Endodermal cell (in vitro differentiated cells): ENCODE data around the gene KRT6C. TPM values are rescaled to one million over a fixed set of nuclear protein-coding genes. Genes with fewer than 3 reads are reported as not detected.
A peak's percentile ranks its signal among the peaks of the same experiment; 100 is the strongest.

Experiments
- DNase-seq: peaks from one replicate; pipeline ENCODE4 v3.0.0-alpha.2; 2017
- H3K27ac ChIP-seq: 2 replicates; pipeline ENCODE4 v1.5.1; 2013; ENCODE audit warnings: mild to moderate bottlenecking, low read depth, low read length, moderate library complexity
- H3K27me3 ChIP-seq: 2 replicates; pipeline ENCODE4 v1.6.1; 2013; ENCODE audit warnings: mild to moderate bottlenecking, low read length, moderate library complexity; ENCODE audit not compliant: insufficient read depth, control insufficient read depth, poor library complexity, severe bottlenecking
- H3K36me3 ChIP-seq: 2 replicates; pipeline ENCODE4 v1.7.0; 2013; ENCODE audit warnings: mild to moderate bottlenecking, low read length, moderate library complexity; ENCODE audit not compliant: control insufficient read depth, insufficient read depth
- H3K4me1 ChIP-seq: one replicate; pipeline ENCODE4 v1.7.0; 2013; ENCODE audit warnings: low read length; ENCODE audit not compliant: control insufficient read depth, insufficient read depth
- H3K4me3 ChIP-seq: 2 replicates; pipeline ENCODE4 v1.5.1; 2013; ENCODE audit warnings: mild to moderate bottlenecking, low read length, moderate library complexity
- H3K9ac ChIP-seq: 2 replicates; pipeline ENCODE4 v1.6.1; 2013; ENCODE audit warnings: mild to moderate bottlenecking, low read length, moderate library complexity; ENCODE audit not compliant: poor library complexity, severe bottlenecking; ENCODE audit errors: extremely low read depth
- H3K9me3 ChIP-seq: 2 replicates; pipeline ENCODE4 v1.6.1; 2013; ENCODE audit warnings: mild to moderate bottlenecking, low read length, moderate library complexity; ENCODE audit not compliant: control insufficient read depth
- H3K27ac Mint-ChIP-seq: 2 replicates; pipeline ENCODE4 v1.8.0; 2020; ENCODE audit warnings: mixed read lengths
- H3K27me3 Mint-ChIP-seq: 2 replicates; pipeline ENCODE4 v1.8.0; 2021; ENCODE audit warnings: mild to moderate bottlenecking, mixed read lengths; ENCODE audit not compliant: insufficient read depth
- H3K36me3 Mint-ChIP-seq: 2 replicates; pipeline ENCODE4 v1.8.0; 2020; ENCODE audit warnings: low read depth, mixed read lengths
- H3K4me1 Mint-ChIP-seq: 2 replicates; pipeline ENCODE4 v1.8.0; 2020; ENCODE audit warnings: mixed read lengths
- H3K4me3 Mint-ChIP-seq: 2 replicates; pipeline ENCODE4 v1.8.0; 2020; ENCODE audit warnings: mild to moderate bottlenecking, moderate library complexity, mixed read lengths
- H3K9me3 Mint-ChIP-seq: 2 replicates; pipeline ENCODE4 v1.8.0; 2020; ENCODE audit warnings: mild to moderate bottlenecking, mixed read lengths
- CTCF ChIP-seq: fragments of 200-600 bp; sonication (generic); conservative IDR thresholded peaks from 2 replicates; pipeline ENCODE4 v1.5.0; 2021; ENCODE audit warnings: antibody characterized with exemption, mild to moderate bottlenecking
- WGBS, 2 experiments: methylation state at CpG; one replicate each; pipeline versions ENCODE4 v1.1.5 to v1.1.7; 2013; ENCODE audit warnings: missing lambda C conversion rate in 2 of 2, mixed read lengths in 1 of 2; ENCODE audit not compliant: insufficient coverage in 1 of 2, insufficient read length in 1 of 2; 5-methylcytosine and 5-hydroxymethylcytosine counted together
- total RNA-seq, 2 donors: library from RNA; stranded (reverse); fragmentation: NEBNext Ultra II Directional in 1 of 2; extraction: Animal tissue kit (Norgen Biotek cat#: 25700) in 1 of 2; gene quantifications; 2 replicates in 1 of 2; 3 replicates in 1 of 2; pipeline ENCODE4 v1.2.1, GENCODE V29; 2021

KRT6C gene
- total RNA-seq, 2 donors from 2014 or later, result not detected

GRCh38 chr12:52499806-52500560 is 26.4 kb upstream of the KRT6C start:
- DNase-seq, result no peak
- Mint-ChIP-seq H3K27ac (no peak overlapping the region), H3K36me3 (no peaks in the 10 kb centered on the region), H3K4me3 (no peak overlapping the region), H3K9me3 (peaks cover 2% of the 10 kb centered on the region), H3K27me3 (no peaks in the 10 kb centered on the region), H3K4me1 (peaks cover 22% of the 10 kb centered on the region)
- no peaks in the 10 kb centered on the region for H3K36me3 ChIP-seq
- H3K9ac ChIP-seq, result no peak overlapping the region
- peak overlapping the region; percentile 37 for H3K4me3 ChIP-seq
- H3K27me3 ChIP-seq, result no peaks in the 10 kb centered on the region
- H3K4me1 ChIP-seq, result peaks cover 12% of the 10 kb centered on the region
- peaks cover 16% of the 10 kb centered on the region for H3K9me3 ChIP-seq
- no peak for TF ChIP-seq CTCF
- WGBS, 2 experiments, result 92 to 94% methylated on average over 4 to 5 of the region's 5 CpGs
- no peak overlapping the region for H3K27ac ChIP-seq

- H3K9me3 ChIP-seq, result peaks cover 16% of the 10 kb centered on the region
- H3K27ac Mint-ChIP-seq, result no peak overlapping the region
- no peaks in the 10 kb centered on the region for H3K36me3 ChIP-seq
- peaks cover 2% of the 10 kb centered on the region for H3K9me3 Mint-ChIP-seq
- no peak overlapping the region for H3K4me3 Mint-ChIP-seq
- H3K27me3 Mint-ChIP-seq, result no peaks in the 10 kb centered on the region
- H3K4me1 Mint-ChIP-seq, result peaks cover 33% of the 10 kb centered on the region
- TF ChIP-seq CTCF, result no peak
- no peak overlapping the region for H3K9ac ChIP-seq
- WGBS, 2 experiments, result 67 to 86% methylated on average over 1 of the region's 1 CpG
- H3K36me3 Mint-ChIP-seq, result no peaks in the 10 kb centered on the region
- peaks cover 19% of the 10 kb centered on the region for H3K4me1 ChIP-seq
- DNase-seq, result no peak
- H3K4me3 ChIP-seq, result no peak overlapping the region
- H3K27ac ChIP-seq, result no peak overlapping the region
- H3K27me3 ChIP-seq, result no peaks in the 10 kb centered on the region
Measured at GRCh38 chr12:52498946-52499345, 25.3 kb upstream of the KRT6C start.

GRCh38 chr12:52497975-52498374 is 24.4 kb upstream of the KRT6C start:
- Histone ChIP-seq H3K9me3 (peaks cover 16% of the 10 kb centered on the region), H3K27me3 (no peaks in the 10 kb centered on the region), H3K9ac (no peak overlapping the region), H3K36me3 (no peaks in the 10 kb centered on the region), H3K4me3 (no peak overlapping the region), H3K27ac (no peak overlapping the region), H3K4me1 (peaks cover 19% of the 10 kb centered on the region)
- peaks cover 2% of the 10 kb centered on the region for H3K27me3 Mint-ChIP-seq
- peaks cover 2% of the 10 kb centered on the region for H3K9me3 Mint-ChIP-seq
- peaks cover 35% of the 10 kb centered on the region for H3K4me1 Mint-ChIP-seq
- no peak for DNase-seq
- H3K36me3 Mint-ChIP-seq, result no peaks in the 10 kb centered on the region
- no peak overlapping the region for H3K4me3 Mint-ChIP-seq
- no peak for TF ChIP-seq CTCF
- WGBS, 2 experiments, result 93 to 94% methylated on average over 7 of the region's 7 CpGs
- H3K27ac Mint-ChIP-seq, result no peak overlapping the region
